HFFc6 (cell line): Measurements from ENCODE around the gene OR13D1. TPM values are rescaled to one million over a fixed set of nuclear protein-coding genes. Genes with fewer than 3 reads are reported as not detected.

Experiments used
- DNase-seq: peaks from one replicate; pipeline ENCODE4 v3.0.0-alpha.2; 2018
- H3K27ac Mint-ChIP-seq: 2 replicates; pipeline ENCODE4 v1.8.0; 2020; ENCODE audit warnings: mild to moderate bottlenecking, mixed read lengths
- H3K27me3 Mint-ChIP-seq: 2 replicates; pipeline ENCODE4 v1.8.0; 2021; ENCODE audit warnings: mild to moderate bottlenecking, moderate library complexity, mixed read lengths; ENCODE audit not compliant: insufficient read depth
- H3K36me3 Mint-ChIP-seq: 2 replicates; pipeline ENCODE4 v1.8.0; 2021; ENCODE audit warnings: low read depth, mixed read lengths
- H3K4me1 Mint-ChIP-seq: 2 replicates; pipeline ENCODE4 v1.8.0; 2020; ENCODE audit warnings: low read depth, mixed read lengths
- H3K4me3 Mint-ChIP-seq: 2 replicates; pipeline ENCODE4 v1.8.0; 2020; ENCODE audit warnings: mild to moderate bottlenecking, moderate library complexity, mixed read lengths
- H3K9me3 Mint-ChIP-seq: 2 replicates; pipeline ENCODE4 v1.8.0; 2020; ENCODE audit warnings: mild to moderate bottlenecking, mixed read lengths
- total RNA-seq, 6 experiments: library from RNA; stranded (reverse); fragmentation: NEBNext Ultra II Directional; extraction: Animal tissue kit (Norgen Biotek cat#: 25700); gene quantifications; 2 replicates in 1 of 6; 3 replicates in 5 of 6; pipeline ENCODE4 v1.2.3, GENCODE V29; 2021
- TF ChIP-seq, protein P1 (sequence below): fragments of 200-600 bp; sonication (generic); IDR thresholded peaks from 2 replicates; pipeline ENCODE4 v1.5.0; 2021; ENCODE audit warnings: antibody characterized with exemption, mild to moderate bottlenecking

Gene OR13D1
- total RNA-seq, 6 experiments from 2014 or later: not detected

DNA sequence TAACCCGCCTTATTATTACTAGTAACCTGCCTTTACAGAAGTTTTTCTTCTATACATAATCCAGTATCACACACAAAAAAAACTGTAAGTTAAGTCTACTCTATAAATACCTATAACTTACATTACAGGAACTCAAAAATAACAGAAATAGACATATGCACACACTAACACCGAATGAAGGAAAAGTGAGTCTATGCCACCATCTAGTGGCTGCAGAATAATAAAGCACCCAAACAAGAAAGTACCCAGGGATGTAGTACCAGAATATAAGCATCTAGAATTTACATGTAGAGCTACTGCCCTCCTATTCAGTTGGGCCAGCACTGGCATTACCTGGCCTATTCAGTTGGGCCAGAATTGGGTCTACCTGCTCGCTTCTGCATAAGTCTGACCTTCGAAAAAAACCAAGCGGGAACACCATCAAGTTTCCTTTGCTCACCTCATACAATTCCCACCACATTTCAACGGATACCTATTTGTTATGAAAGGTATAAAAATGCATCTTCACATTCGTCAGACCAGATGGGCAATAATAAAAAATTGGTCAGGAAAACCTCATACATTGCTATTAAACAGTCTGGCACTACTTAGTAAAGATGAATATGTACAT is 49.2 kb downstream of the OR13D1 start:
- Mint-ChIP-seq H3K9me3 (no peaks in the 10 kb centered on the region), H3K4me1 (peaks cover 46% of the 10 kb centered on the region), H3K27me3 (no peaks in the 10 kb centered on the region; the same call in 1 of the 2 replicates), H3K4me3 (no peak overlapping the region), H3K36me3 (no peaks in the 10 kb centered on the region), H3K27ac (no peak overlapping the region; the same call in 1 of the 2 replicates)
- peak; percentile 70 for DNase-seq
- TF ChIP-seq, protein P1, sequence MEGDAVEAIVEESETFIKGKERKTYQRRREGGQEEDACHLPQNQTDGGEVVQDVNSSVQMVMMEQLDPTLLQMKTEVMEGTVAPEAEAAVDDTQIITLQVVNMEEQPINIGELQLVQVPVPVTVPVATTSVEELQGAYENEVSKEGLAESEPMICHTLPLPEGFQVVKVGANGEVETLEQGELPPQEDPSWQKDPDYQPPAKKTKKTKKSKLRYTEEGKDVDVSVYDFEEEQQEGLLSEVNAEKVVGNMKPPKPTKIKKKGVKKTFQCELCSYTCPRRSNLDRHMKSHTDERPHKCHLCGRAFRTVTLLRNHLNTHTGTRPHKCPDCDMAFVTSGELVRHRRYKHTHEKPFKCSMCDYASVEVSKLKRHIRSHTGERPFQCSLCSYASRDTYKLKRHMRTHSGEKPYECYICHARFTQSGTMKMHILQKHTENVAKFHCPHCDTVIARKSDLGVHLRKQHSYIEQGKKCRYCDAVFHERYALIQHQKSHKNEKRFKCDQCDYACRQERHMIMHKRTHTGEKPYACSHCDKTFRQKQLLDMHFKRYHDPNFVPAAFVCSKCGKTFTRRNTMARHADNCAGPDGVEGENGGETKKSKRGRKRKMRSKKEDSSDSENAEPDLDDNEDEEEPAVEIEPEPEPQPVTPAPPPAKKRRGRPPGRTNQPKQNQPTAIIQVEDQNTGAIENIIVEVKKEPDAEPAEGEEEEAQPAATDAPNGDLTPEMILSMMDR: peak; percentile 88

Other genes starting within 250 kb of the OR13D1 start
- not detected for gene OR13F1, start 190.3 kb upstream of the OR13D1 start, total RNA-seq
- not detected for gene OR13C4, start 167.3 kb upstream of the OR13D1 start, total RNA-seq
- gene OR13C3, start 157.7 kb upstream of the OR13D1 start, total RNA-seq: not detected
- gene OR13C8, start 125.3 kb upstream of the OR13D1 start, total RNA-seq: not detected
- gene OR13C5, start 95.1 kb upstream of the OR13D1 start, total RNA-seq: not detected
- gene OR13C2, start 88.9 kb upstream of the OR13D1 start, total RNA-seq: not detected
- not detected for gene OR13C9, start 76.3 kb upstream of the OR13D1 start, total RNA-seq
- 10 to 100 TPM; 11.5 to 17.0 (median 14.6) TPM for gene NIPSNAP3A, start 53.2 kb downstream of the OR13D1 start, total RNA-seq
- under 1 TPM; 0.19 to 0.68 (median 0.40) TPM for gene NIPSNAP3B, start 69.6 kb downstream of the OR13D1 start, total RNA-seq
- 10 to 100 TPM in 2 of 6 experiments, 1 to 10 TPM in 4; 9.1 to 16.5 (median 9.4) TPM for gene ABCA1, start 233.6 kb downstream of the OR13D1 start, total RNA-seq